Peyer's patch (tissue), 4 donors: ENCODE data around the gene ZNF106.

ENCODE experiments used
- POLR2A ChIP-seq, 2 donors: fragments of 450-650 bp; IDR thresholded peaks; one replicate each; pipeline ENCODE4 v1.5.1; 2017; ENCODE audit warnings: antibody characterized with exemption in 2 of 2, mild to moderate bottlenecking in 2 of 2, moderate library complexity in 2 of 2
- TF ChIP-seq, protein P1 (sequence below), 6 experiments: fragments of 450-650 bp in 4 of 6; fragments of 200-600 bp in 2 of 6; sonication (generic) in 1 of 6; IDR thresholded peaks; one replicate each; pipeline ENCODE4 v1.5.1; 2017 to 2019; ENCODE audit warnings: antibody characterized with exemption in 6 of 6, mild to moderate bottlenecking in 3 of 6, moderate library complexity in 1 of 6

DNA sequence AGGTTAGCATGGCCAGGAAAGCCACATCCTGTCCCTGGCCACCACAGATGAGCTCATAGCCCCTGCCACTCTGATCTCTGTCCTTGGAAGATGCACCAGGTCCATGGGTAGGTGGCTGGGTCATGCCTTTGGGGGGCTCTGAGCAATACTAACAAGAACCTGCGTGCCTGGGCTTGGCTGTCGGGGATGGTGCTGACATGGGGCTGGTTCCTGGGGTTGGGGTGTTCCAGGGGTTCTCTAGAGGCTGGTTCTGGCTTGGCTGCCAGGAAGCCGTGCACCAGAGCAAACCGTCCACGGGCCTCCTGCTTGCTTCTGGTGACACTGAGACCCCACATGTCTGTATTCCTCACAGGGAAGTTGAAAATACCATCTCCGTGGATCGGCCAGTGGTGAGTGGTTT is 87.6 kb downstream of the ZNF106 start:
- TF ChIP-seq, protein P1, sequence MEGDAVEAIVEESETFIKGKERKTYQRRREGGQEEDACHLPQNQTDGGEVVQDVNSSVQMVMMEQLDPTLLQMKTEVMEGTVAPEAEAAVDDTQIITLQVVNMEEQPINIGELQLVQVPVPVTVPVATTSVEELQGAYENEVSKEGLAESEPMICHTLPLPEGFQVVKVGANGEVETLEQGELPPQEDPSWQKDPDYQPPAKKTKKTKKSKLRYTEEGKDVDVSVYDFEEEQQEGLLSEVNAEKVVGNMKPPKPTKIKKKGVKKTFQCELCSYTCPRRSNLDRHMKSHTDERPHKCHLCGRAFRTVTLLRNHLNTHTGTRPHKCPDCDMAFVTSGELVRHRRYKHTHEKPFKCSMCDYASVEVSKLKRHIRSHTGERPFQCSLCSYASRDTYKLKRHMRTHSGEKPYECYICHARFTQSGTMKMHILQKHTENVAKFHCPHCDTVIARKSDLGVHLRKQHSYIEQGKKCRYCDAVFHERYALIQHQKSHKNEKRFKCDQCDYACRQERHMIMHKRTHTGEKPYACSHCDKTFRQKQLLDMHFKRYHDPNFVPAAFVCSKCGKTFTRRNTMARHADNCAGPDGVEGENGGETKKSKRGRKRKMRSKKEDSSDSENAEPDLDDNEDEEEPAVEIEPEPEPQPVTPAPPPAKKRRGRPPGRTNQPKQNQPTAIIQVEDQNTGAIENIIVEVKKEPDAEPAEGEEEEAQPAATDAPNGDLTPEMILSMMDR (IDR thresholded peaks at IDR 0.05) = no peak
- TF ChIP-seq POLR2A (IDR thresholded peaks at IDR 0.05) = no peak
